ENCODE measurements around the gene CSNK1A1.
A peak's percentile ranks its signal among the peaks of the same experiment; 100 is the strongest.
"Not testable (repeated sequence)": the region's sequence is repeated elsewhere in the genome, so short reads cannot be mapped to it uniquely, and the experiment has no call there.

Gene CSNK1A1

DNA sequence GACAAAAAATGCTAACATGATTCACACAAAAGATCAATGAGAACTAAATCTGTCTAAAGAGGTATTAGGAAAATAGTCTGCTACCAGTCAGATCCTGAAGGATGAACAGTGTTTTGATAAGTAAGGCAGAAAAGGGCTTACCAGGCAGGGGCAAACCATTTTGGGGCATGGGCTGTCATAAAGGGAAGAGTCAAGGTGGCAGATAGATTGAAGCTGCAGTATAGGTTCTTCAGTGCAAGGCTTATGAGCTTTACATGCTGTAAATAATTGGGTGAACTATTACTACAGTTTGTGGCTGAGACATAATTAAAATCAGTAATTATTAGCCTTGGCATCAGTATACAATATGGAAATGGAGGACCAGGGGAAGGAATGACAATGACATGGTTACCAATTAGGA lies 21.8 kb downstream of the CSNK1A1 start:
- DNase-seq (ENCODE audit: low read depth) = no peak

DNA sequence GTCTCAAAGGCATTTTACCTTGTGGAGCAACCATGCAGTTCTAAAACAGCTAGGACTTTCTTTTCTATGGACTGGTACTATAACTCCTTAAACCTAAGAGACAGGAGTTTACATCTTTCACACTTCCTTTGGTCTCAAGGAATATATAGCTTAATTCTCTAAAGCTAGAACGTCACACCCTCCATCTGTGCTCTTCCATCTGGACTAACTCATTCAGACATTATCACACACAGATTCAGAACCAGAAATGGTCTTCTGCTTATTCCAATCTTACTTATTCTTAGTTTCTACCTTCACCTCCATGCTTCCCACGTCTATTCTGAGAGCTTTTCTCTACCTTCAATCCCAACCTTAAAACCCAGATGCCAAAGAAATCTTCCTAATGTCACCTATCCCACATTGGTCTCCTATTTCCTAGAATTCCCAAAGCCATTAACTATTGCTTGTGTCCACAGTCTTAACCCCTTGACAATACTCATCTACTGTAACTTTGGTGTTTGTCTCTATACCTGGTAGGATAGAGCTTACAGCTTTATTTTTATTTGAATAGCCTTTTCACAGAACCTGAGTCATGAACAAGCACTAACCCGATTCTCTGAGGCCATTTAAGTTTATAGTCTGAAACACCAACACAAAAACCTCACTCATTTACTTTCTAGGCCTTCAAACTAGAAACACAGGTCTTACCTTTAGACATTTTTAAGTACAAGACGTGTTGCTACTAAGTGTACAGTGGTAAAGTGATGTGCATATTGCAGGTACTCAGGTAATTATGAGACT lies 22.8 kb downstream of the CSNK1A1 start:
- no peak for DNase-seq (ENCODE audit: low read depth)

DNA sequence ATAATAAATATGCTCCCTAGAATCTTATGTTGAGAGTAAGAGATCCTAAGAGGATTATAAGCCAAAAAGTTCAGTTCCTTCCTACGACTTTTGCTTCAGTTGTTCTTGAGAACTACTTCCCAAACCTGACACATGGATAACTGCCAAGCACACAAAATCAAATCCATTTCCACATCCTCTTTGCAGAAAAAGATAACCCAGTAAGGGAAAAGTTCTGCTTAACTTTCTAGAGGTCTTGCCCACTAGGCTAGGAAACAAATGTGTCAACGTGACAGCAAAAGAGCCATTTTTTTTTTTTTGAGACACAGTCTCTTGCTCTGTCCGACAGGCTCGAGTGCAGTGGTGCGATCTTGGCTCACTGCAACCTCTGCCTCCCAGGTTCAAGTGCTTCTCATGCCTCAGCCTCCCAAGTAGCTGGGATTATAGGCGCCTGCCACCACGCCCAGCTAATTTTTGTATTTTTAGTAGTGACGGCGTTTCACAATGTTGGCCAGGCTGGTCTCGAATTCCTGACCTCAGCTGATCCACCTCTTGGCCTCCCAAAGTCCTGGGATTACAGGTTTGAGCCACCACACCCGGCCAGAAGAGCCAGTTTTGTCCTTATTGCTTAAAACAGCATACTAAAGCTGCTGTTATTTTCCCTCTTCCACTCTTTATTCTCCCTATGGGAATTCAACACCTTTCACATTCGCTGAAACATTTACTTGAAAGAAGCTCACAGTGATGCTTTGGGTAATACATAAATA lies 24.2 kb downstream of the CSNK1A1 start:
- DNase-seq (ENCODE audit: low read depth) = no peak

DNA sequence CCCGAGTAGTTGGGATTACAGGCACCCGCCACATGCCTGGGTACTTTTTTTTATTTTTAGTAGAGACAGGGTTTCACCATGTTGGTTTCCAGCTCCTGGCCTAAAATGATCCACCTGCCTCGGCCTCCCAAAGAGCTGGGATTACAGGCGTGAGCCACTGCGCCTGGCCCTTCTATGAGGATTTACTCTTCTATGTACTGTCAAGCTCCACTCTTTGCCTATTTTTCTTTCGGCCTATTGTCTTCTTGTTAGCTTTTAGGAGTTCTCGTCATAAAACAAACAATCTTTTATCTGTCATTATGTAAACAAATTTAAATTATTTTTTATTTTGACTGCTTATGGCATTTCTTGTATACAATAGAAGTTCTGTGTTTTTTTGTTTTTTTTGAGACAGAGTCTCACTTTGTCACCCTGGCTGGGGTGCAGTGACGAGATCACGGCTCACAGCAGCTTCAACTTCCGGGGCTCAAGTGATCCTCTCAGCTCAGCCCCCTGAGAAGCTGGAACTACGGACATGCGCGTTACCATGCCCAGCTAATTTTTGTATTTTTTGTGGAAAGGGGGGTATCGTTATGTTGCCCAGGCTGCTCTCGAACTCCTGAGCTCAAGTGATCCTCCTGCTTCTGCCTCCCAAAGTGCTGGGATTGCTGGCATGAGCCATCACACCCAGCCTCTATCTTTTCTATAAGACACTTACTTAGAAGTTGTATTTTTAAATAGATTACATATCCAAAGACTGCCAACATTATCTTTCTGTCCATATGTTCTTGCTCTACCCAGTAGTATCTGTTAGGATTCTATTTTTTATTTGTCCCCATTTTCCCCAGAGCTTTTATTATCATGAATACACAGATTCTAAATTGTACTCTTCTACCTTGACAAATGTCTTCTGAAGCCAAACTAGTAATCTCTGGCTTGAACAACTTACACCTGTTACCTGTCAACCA lies 29.2 kb downstream of the CSNK1A1 start:
- no peak for DNase-seq (ENCODE audit: low read depth)

DNA sequence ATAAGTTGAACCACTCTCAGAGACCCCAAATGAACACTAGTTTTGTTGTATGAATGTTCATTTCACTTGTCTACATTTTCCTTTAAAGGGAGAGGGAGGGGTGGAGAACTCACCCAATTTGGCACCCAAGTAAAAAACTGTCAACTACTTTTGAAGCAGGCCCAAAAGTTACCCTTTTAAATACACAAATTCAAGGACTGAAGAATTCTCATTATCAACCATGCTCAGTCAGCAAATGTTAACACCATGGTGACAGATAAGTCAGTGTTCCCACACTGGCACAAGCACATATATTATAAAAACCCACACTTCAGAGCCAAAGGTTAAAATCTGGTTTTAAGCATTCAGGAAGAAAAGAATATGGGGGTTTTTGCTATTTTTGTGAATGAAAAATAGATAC lies 31.6 kb downstream of the CSNK1A1 start:
- DNase-seq (ENCODE audit: low read depth) = no peak

DNA sequence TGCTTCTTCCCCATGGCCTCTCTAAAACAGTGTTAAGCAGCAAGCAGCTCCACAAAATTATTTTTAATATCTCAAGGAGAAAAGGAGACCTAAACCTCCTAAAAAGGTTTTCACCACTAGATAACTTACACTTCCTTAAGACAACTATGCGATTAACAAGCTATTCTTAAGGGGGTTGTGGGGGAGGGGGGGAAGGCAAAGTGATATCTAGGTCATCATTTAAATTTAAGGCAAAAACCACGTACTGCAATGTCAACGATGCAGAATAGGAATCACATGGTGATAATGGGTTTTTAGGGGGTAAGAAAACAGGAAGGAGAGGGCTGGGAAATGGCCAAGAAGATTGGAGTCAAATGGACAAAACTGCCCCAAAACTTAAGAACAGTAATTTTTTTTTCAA lies 32.6 kb downstream of the CSNK1A1 start:
- DNase-seq (ENCODE audit: low read depth) = no peak

DNA sequence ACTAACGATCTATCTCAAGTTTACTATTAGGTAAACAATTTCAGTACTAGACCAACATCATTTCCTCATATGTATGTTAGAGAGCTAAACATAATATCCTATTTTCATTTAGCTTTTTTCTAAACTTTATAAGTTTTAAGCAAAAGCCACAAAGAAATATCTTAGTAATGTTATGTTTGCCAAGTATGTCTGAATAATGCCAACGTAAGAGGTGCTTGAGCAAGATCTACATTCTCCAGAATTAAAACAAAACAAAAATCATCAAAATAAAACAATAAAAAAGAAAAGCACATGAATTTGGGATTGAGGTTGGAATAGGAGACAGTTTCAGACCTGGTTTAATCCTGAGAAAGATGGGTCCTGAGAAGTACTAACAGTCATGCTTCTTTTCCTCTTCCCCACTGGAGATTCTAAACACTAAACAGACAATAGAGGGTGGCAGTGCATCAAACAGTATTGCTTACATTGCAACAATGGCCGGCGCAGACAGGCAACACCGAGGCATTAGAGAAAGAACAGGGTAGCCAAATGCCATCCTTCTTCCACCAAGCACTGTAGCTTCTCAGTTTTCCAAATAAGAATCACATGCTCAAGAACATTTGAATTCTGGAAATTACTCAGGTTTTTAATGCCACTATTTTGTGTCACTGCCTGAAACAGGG lies 33.6 kb downstream of the CSNK1A1 start:
- DNase-seq (ENCODE audit: low read depth) = peak; percentile 28

DNA sequence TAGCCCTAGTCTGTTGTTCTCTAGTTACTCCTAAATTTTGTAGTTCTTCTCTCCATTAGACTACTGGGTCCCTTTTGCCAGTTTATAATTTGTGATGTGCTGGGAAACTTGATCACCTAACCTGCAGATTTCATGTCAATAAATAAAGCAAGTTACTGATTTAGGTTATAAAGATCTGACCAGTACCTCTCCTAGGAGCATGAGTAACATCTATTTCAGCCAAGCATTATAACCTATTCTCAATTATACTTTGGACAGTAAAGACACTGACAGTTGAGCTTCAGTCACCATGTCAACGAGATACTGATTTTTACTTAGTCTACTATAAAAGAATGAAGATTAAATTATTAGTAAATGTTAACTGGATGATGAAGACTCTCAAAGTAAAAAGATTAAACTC lies 36.7 kb downstream of the CSNK1A1 start:
- DNase-seq (ENCODE audit: low read depth) = no peak

DNA sequence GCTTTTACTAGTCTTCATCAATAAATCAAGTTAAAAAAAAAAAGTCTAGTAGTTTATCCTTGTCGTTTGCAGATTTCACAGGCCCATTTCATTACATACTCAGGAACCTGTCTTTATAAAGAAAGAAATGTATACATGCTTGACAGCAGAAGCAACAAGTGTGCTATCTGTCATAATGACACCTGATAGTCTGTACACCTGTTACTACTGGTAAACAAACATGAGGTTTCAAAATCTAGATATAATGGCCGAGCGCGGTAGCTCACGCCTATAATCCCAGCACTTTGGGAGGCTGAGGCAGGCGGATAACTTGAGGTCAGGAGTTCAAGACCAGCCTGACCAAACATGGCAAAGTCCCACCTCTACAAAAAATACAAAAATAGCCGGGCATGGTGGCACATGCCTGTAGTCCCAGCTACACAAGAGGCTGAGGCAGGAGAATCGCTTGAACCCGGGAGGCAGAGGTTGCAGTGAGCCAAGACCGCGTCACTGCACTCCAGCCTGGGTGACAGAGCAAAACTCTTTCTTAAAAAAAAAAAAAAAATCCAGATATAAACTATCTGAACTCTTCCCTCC lies 37.8 kb downstream of the CSNK1A1 start:
- DNase-seq (ENCODE audit: low read depth) = not testable (repeated sequence)

DNA sequence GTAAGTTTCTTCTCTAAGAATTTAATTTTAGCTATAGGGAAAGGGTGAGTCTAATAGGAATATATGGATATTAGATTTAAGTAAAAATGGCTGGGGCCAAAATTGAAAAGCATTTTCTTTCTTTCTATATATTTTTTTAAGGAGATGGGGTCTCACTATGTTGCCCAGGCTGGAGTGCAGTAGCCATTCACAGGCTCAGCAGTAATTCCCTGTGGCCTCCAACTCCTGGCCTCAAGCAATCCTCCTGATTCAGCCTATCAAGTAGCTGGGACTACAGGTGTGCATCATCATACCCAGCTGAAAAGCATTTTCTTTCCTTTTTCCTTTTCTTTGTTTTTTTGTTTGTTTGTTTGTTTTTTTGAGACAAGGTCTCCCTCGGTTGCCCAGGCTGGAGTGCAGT lies 41.1 kb downstream of the CSNK1A1 start:
- DNase-seq (ENCODE audit: low read depth) = no peak

DNA sequence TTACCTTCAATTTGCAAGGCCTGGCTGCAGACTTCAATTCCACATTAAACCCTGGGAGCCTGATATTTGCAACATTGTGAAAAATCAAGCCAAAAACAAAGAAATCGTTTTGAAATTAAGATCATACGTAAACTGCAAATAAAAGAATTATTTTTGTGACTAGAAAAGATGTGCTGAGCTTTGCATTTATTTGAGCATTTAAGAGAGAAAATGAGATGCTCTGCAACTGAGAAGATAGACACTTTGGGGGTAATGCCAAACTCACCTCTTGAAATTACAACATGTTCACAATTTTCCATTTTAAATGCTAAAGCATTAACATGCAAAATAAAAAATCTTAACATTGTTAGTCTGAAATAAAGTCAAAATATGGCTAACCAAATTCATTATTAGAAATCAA lies 46.6 kb downstream of the CSNK1A1 start:
- DNase-seq (ENCODE audit: low read depth) = no peak

DNA sequence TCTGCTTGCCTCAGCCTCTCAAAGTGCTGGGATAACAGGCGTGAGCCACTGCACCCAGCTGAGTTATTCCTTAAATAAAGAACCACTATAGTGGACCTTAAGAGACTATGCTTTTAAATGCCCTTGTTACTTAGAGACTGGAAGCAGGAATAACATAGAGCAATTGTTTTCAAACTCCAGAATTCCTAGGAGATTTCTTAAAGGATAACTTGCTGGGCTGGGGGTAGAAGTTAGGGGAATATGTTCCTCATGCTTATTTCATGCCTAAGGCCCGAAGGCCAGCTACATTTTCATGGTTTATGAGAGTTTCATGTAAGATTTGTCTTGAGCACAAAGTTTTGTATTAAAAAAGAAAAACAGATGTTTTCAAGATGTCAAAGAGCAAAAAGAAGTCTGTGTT lies 48.2 kb downstream of the CSNK1A1 start:
- DNase-seq (ENCODE audit: low read depth) = no peak

DNA sequence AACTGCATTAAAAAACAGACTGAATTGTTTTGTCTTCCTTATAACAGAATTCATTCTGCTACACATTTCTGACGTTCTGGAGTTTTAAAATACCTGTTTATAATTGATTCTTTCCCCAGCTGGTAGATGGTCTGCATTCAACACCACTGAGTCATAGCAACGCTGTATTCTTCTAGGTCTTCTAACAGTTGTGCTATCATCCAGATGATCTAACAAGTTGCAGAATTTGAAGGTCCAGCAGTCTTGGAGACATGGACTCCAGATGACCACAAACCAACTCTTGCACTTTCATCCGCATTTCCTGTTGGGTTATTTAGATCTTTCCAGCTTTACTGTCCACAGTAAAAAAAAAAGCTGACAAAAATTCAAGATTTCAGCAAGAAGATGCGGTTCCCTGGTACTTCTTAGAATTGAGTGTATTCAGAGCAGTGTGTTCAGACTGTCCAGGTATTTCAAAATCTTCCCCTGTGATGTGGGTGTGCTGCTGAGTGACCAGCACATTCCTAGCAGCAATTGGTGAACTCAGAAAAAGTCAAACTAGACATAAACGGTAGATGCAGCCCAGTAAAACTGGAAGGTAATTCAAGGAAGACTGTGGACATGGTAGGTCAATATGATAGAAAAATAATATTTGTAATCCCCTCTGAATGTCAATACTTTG lies 50.2 kb downstream of the CSNK1A1 start:
- DNase-seq (ENCODE audit: low read depth) = peak; percentile 93

DNA sequence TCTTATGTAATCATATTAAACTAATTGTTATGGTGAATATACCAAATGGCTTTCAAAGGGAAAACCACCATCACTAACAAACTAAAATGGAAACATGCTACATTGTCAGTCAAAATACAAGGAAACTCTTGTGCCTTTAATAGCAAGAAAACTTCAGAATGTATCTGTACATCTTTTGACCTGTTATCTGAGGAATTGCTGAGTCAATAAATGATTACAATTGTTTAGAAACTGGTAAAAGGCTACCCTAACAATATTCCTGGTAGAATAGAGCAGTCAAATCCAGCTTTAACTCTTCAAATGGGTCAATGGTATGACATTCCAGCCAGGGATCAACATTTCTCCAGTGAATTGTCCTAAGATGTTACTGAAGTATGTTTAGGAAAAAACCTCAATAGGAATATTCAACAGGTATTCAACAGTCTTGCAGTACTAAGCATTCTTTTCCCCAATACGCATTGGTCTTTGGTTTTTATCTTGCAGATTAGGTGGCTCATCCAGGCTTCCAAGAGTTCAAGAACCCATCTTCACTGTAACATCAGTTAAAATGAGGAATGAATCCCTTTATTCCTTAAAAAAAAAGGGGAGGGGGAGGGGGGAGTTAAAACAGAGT lies 52.4 kb downstream of the CSNK1A1 start:
- DNase-seq (ENCODE audit: low read depth) = no peak

DNA sequence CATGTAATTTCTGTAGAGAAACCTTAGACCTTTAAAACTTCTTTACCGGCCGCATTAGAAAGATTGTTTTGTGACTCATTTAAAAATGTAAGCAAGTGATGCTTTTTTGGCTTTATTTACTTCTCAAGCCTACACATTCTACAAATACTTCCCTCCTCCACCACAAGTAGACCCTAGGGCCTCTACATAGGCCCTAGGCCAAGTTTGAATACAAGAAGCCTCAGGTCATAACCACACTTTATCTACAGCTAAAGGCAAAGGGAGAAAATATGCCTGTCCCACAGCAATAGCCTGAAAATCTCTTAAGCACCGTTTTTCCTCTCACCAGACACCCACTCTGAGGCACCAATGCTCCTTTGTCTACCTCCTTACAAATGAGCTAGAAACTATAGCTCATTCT lies 53.9 kb downstream of the CSNK1A1 start:
- peak; percentile 88 for DNase-seq (ENCODE audit: low read depth)

DNA sequence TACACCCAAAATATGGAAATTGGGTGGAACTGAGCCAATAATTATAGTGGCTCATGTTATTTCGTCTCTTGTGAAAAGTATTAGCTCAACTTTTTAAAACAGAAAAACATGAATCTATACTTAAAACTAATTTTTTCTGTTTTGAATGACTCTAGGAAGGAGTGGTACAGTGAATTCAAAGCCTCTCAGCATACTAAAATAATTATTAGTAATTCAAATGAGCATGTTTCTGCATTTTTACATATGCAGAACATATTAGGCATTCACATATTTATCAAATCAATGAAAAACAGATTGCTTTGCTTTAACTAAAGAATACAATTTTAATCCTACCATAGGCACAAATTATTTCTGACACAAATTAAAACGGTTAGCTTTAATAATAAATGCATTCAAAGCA lies 54.3 kb downstream of the CSNK1A1 start:
- no peak for DNase-seq (ENCODE audit: low read depth)

DNA sequence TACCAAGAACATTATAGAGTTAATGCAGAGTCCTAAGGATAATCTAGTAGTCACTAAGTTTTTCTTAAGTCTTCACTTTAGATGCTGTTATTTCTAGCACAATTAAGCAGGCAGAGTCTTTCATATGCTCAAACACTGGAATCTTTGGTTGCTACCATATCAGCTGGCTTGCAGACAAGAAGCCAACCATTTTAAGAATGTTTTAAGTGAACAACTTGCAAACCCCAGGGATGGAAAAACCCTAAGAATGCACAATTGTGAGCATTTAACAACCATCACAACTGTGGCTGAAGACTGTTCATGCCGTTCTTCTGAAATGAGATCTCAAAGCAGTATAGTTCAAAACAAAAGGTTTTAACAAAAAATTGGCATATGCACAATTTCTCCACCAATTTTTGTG lies 55.1 kb downstream of the CSNK1A1 start:
- no peak for DNase-seq (ENCODE audit: low read depth)

DNA sequence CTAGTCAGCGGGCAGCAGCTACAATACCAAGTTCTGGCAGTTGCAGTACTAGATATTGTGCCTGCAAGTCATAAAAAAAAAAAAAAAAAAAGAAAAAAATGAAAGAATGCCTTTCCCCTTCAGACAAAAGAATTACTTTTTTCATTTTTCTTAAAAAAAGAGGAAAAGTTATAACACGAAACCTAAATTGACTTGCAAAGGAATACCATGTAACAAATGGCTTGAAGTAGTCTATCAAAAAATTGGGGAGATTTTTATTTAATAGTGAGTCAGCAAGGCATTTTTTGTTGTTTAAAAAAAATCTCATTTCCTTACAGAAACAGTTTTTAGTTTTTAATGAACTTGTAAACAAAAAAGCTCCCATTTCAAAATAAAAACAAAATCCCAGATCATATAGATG lies 55.6 kb downstream of the CSNK1A1 start:
- DNase-seq (ENCODE audit: low read depth) = no peak

DNA sequence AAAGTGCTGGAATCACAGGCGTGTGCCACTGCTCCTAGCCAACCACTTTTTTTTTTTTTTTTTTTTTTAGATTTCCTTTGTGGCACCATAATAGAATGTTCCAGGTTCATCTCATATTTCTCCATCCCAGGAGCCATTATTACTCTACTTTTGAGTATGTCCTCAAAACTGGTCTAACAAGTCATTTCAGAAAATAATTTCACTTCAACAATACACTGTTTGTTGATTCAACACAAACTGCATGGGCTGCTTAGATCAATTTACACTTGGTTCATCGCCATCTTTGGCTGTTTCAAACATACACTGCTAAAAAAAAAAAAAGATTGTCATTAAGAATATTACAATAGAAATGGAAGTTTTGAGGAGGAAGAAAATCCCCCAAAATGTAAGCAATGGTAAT lies 57.9 kb downstream of the CSNK1A1 start:
- DNase-seq (ENCODE audit: low read depth) = no peak

DNA sequence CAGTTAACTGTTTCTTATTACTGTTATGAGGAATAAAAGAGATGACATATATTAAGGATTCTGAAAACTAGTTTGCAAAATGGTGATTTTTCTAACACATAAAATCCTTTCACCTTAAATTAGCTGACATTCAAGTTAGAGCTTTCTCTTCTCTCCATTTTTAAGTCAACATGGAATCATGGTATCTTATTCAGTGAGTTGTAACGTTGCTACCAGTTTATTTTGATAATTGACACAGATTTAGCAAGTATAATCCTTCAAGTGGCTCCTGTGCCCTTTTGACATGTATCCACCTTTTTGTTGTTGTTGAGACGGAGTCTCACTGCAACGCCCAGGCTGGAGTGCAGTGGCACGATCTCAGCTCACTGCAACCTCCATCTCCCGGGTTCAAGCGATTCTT lies 58.5 kb downstream of the CSNK1A1 start:
- no peak for DNase-seq (ENCODE audit: low read depth)

Data from GM04503 (cell line).